Activated CD4-positive, alpha-beta memory T cell treated with anti-CD3 and anti-CD28 coated beads, Interleukin-2, amount 10 ng/mL, durations not matched to agents 7 days and 5 days (primary cell): ENCODE data around the gene HAUS7. TPM values are rescaled to one million over a fixed set of nuclear protein-coding genes. Genes with fewer than 3 reads are reported as not detected.

Source experiments
- CTCF ChIA-PET: fragments of 350-600 bp; sonication (Branson Sonifier 250); formaldehyde crosslinking; loops from one replicate; lab custom pipeline; 2021; ENCODE audit warnings: antibody characterized with exemption, inconsistent platforms; lab: Charles Lee
- POLR2A ChIA-PET: fragments of 350-600 bp; sonication (Branson Sonifier 250); formaldehyde crosslinking; loops from one replicate; lab custom pipeline; 2021; ENCODE audit warnings: antibody characterized with exemption; lab: Charles Lee
- DNase-seq: peaks from one replicate; pipeline ENCODE4 v3.0.0-alpha.2; 2020
- H3K27ac Mint-ChIP-seq: one replicate; pipeline ENCODE4 v1.8.0; 2021; ENCODE audit warnings: mild to moderate bottlenecking, mixed read lengths
- H3K27me3 Mint-ChIP-seq: one replicate; pipeline ENCODE4 v1.8.0; 2021; ENCODE audit warnings: mixed read lengths
- H3K36me3 Mint-ChIP-seq: one replicate; pipeline ENCODE4 v1.8.0; 2021; ENCODE audit warnings: low read depth, mixed read lengths
- H3K4me1 Mint-ChIP-seq: one replicate; pipeline ENCODE4 v1.8.0; 2021; ENCODE audit warnings: mixed read lengths
- H3K4me3 Mint-ChIP-seq: one replicate; pipeline ENCODE4 v1.8.0; 2021; ENCODE audit warnings: mild to moderate bottlenecking, mixed read lengths
- H3K9me3 Mint-ChIP-seq: one replicate; pipeline ENCODE4 v1.8.0; 2021; ENCODE audit warnings: mixed read lengths
- total RNA-seq, 2 experiments: library from RNA; stranded (reverse); gene quantifications; one replicate each; pipeline ENCODE4 v1.2.3, GENCODE V29; 2021

The HAUS7 gene
- total RNA-seq, 2 experiments from 2014 or later, result 33.8 to 40.5 TPM

- Mint-ChIP-seq H3K36me3 (peaks cover 6% of the 10 kb centered on the region), H3K4me1 (no peaks in the 10 kb centered on the region), H3K4me3 (no peak overlapping the region), H3K27me3 (no peaks in the 10 kb centered on the region), H3K27ac (no peak overlapping the region), H3K9me3 (no peaks in the 10 kb centered on the region)
- POLR2A ChIA-PET, result no interaction called here
- no peak for DNase-seq
- CTCF ChIA-PET, result no interaction called here
Measured at GRCh38 chrX:153454901-153455550, 15.3 kb downstream of the HAUS7 start.

- H3K36me3 Mint-ChIP-seq, result no peaks in the 10 kb centered on the region
- no peak overlapping the region for H3K27ac Mint-ChIP-seq
- no peak overlapping the region for H3K4me3 Mint-ChIP-seq
- H3K4me1 Mint-ChIP-seq, result no peaks in the 10 kb centered on the region
- no peak for DNase-seq
- ChIA-PET POLR2A (no interaction called here), CTCF (no interaction called here)
- no peaks in the 10 kb centered on the region for H3K27me3 Mint-ChIP-seq
- H3K9me3 Mint-ChIP-seq, result no peaks in the 10 kb centered on the region
Measured at GRCh38 chrX:153450949-153451277, 19.5 kb downstream of the HAUS7 start.

- ChIA-PET CTCF (no interaction called here), POLR2A (no interaction called here)
- DNase-seq, result no peak
- Mint-ChIP-seq H3K36me3 (no peaks in the 10 kb centered on the region), H3K4me3 (no peak overlapping the region), H3K27ac (no peak overlapping the region), H3K9me3 (no peaks in the 10 kb centered on the region), H3K4me1 (no peaks in the 10 kb centered on the region), H3K27me3 (no peaks in the 10 kb centered on the region)
Measured at GRCh38 chrX:153450114-153450948, 20.0 kb downstream of the HAUS7 start.

GRCh38 chrX:153449368-153450113 lies 20.8 kb downstream of the HAUS7 start:
- no peaks in the 10 kb centered on the region for H3K36me3 Mint-ChIP-seq
- no peaks in the 10 kb centered on the region for H3K4me1 Mint-ChIP-seq
- no peak for DNase-seq
- H3K4me3 Mint-ChIP-seq, result no peak overlapping the region
- H3K27me3 Mint-ChIP-seq, result no peaks in the 10 kb centered on the region
- H3K9me3 Mint-ChIP-seq, result no peaks in the 10 kb centered on the region
- no peak overlapping the region for H3K27ac Mint-ChIP-seq
- CTCF ChIA-PET, result no interaction called here
- POLR2A ChIA-PET, result no interaction called here

GRCh38 chrX:153448556-153449367 lies 21.6 kb downstream of the HAUS7 start:
- Mint-ChIP-seq H3K9me3 (no peaks in the 10 kb centered on the region), H3K4me1 (no peaks in the 10 kb centered on the region), H3K4me3 (no peak overlapping the region), H3K27ac (no peak overlapping the region), H3K36me3 (no peaks in the 10 kb centered on the region), H3K27me3 (no peaks in the 10 kb centered on the region)
- no peak for DNase-seq
- ChIA-PET POLR2A (no interaction called here), CTCF (no interaction called here)

- Mint-ChIP-seq H3K4me3 (no peak overlapping the region), H3K4me1 (no peaks in the 10 kb centered on the region), H3K27ac (no peak overlapping the region), H3K36me3 (no peaks in the 10 kb centered on the region), H3K27me3 (no peaks in the 10 kb centered on the region), H3K9me3 (no peaks in the 10 kb centered on the region)
- no peak for DNase-seq
- ChIA-PET POLR2A (no interaction called here), CTCF (no interaction called here)
Measured at GRCh38 chrX:153447581-153447960, 22.8 kb downstream of the HAUS7 start.

GRCh38 chrX:153446950-153447580 lies 23.3 kb downstream of the HAUS7 start:
- no peak overlapping the region for H3K4me3 Mint-ChIP-seq
- no peak for DNase-seq
- CTCF ChIA-PET, result no interaction called here
- no peaks in the 10 kb centered on the region for H3K27me3 Mint-ChIP-seq
- no peaks in the 10 kb centered on the region for H3K9me3 Mint-ChIP-seq
- H3K36me3 Mint-ChIP-seq, result no peaks in the 10 kb centered on the region
- POLR2A ChIA-PET, result no interaction called here
- no peaks in the 10 kb centered on the region for H3K4me1 Mint-ChIP-seq
- no peak overlapping the region for H3K27ac Mint-ChIP-seq

GRCh38 chrX:153446636-153446936 lies 23.8 kb downstream of the HAUS7 start:
- CTCF ChIA-PET, result no interaction called here
- no peaks in the 10 kb centered on the region for H3K27me3 Mint-ChIP-seq
- POLR2A ChIA-PET, result no interaction called here

GRCh38 chrX:153445856-153446635 lies 24.3 kb downstream of the HAUS7 start, which contains the start of gene TREX2:
Gene TREX2 (minus strand): TSS chrX:153446056. CDS start chrX:153445430, 626 bp downstream.
- no peaks in the 10 kb centered on the region for H3K4me1 Mint-ChIP-seq
- no peak for DNase-seq
- H3K9me3 Mint-ChIP-seq, result no peaks in the 10 kb centered on the region
- no peaks in the 10 kb centered on the region for H3K36me3 Mint-ChIP-seq
- no peak within 1 kb of the TSS for H3K27ac Mint-ChIP-seq
- no peaks in the 10 kb centered on the region for H3K27me3 Mint-ChIP-seq
- ChIA-PET POLR2A (no interaction called here), CTCF (no interaction called here)
- no peak within 1 kb of the TSS for H3K4me3 Mint-ChIP-seq

More at GRCh38 chrX:153446636-153446936, 23.8 kb downstream of the HAUS7 start:
- Mint-ChIP-seq H3K36me3 (no peaks in the 10 kb centered on the region), H3K27ac (no peak overlapping the region), H3K4me1 (no peaks in the 10 kb centered on the region), H3K9me3 (no peaks in the 10 kb centered on the region), H3K4me3 (no peak overlapping the region)
- DNase-seq, result no peak

GRCh38 chrX:153445106-153445855 lies 25.1 kb downstream of the HAUS7 start:
- Mint-ChIP-seq H3K27me3 (no peaks in the 10 kb centered on the region), H3K4me3 (no peak overlapping the region), H3K9me3 (no peaks in the 10 kb centered on the region), H3K27ac (no peak overlapping the region), H3K4me1 (no peaks in the 10 kb centered on the region), H3K36me3 (no peaks in the 10 kb centered on the region)
- POLR2A ChIA-PET, result no interaction called here
- DNase-seq, result no peak
- CTCF ChIA-PET, result no interaction called here

GRCh38 chrX:153444333-153445011 lies 25.9 kb downstream of the HAUS7 start:
- Mint-ChIP-seq H3K4me3 (no peak overlapping the region), H3K36me3 (no peaks in the 10 kb centered on the region), H3K27ac (no peak overlapping the region), H3K4me1 (no peaks in the 10 kb centered on the region), H3K27me3 (peaks cover 3% of the 10 kb centered on the region), H3K9me3 (no peaks in the 10 kb centered on the region)
- CTCF ChIA-PET, result no interaction called here
- no peak for DNase-seq
- POLR2A ChIA-PET, result no interaction called here
